Measurements from ENCODE around the gene GM2A. TPM values are rescaled to one million over a fixed set of nuclear protein-coding genes. Genes with fewer than 3 reads are reported as not detected.
"Not testable (repeated sequence)": the region's sequence is repeated elsewhere in the genome, so short reads cannot be mapped to it uniquely, and the experiment has no call there.

The GM2A gene
- total and polyA plus RNA-seq, 7 donors = 10.2 to 35.1 (median 30.3) TPM

DNA sequence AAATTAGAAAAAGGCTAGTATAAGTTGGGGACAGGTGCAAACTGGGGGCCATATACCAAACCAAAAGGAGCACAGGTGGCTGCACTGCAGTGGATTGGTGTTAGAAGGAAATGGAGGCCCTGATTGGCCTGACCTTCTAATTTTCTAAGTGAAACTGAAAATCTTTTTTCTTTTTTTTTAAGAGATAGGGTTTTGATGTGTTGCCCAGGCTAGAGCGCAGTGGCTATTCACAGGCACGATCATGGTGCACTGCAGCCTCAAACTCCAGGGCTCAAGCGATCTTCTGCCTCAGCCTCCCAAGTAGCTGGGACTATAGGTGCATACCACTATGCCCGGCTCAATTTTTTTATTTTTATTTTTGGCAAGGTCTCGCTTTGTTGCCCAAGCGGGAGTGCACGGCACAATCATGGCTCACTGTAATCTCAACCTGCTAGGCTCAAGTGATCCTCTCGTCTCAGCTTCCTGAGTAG is 19.3 kb upstream of the GM2A start:
- H3K4me1 ChIP-seq = peaks cover 0 to 33% (median 30%) of the 10 kb centered on the region in 4 donors
- no peaks in the 10 kb centered on the region for H3K9me3 ChIP-seq
- H3K27me3 ChIP-seq = no peaks in the 10 kb centered on the region
- H3K36me3 ChIP-seq = no peaks in the 10 kb centered on the region
- DNase-seq = no peak
- WGBS, 2 donors = 72 to 91% methylated on average over 8 of the region's 8 CpGs
- intact Hi-C loops (cut with DNase I) = loop anchor here (1.0 to 10.0 kb wide), 2 partner anchors 9 to 179 kb away; partner anchors contain the start of gene CCDC69
- H3K27ac ChIP-seq = peak overlapping the region; percentile 71 to 83 (median 80)
- TF ChIP-seq POLR2A (IDR thresholded peaks at IDR 0.05) (no peak), POLR2AphosphoS5 (IDR thresholded peaks at IDR 0.05) (no peak), EP300 (IDR thresholded peaks at IDR 0.05) (no peak)
- TF ChIP-seq, protein P1, sequence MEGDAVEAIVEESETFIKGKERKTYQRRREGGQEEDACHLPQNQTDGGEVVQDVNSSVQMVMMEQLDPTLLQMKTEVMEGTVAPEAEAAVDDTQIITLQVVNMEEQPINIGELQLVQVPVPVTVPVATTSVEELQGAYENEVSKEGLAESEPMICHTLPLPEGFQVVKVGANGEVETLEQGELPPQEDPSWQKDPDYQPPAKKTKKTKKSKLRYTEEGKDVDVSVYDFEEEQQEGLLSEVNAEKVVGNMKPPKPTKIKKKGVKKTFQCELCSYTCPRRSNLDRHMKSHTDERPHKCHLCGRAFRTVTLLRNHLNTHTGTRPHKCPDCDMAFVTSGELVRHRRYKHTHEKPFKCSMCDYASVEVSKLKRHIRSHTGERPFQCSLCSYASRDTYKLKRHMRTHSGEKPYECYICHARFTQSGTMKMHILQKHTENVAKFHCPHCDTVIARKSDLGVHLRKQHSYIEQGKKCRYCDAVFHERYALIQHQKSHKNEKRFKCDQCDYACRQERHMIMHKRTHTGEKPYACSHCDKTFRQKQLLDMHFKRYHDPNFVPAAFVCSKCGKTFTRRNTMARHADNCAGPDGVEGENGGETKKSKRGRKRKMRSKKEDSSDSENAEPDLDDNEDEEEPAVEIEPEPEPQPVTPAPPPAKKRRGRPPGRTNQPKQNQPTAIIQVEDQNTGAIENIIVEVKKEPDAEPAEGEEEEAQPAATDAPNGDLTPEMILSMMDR (IDR thresholded peaks at IDR 0.05) = no peak
- H3K4me3 ChIP-seq = no peak overlapping the region

DNA sequence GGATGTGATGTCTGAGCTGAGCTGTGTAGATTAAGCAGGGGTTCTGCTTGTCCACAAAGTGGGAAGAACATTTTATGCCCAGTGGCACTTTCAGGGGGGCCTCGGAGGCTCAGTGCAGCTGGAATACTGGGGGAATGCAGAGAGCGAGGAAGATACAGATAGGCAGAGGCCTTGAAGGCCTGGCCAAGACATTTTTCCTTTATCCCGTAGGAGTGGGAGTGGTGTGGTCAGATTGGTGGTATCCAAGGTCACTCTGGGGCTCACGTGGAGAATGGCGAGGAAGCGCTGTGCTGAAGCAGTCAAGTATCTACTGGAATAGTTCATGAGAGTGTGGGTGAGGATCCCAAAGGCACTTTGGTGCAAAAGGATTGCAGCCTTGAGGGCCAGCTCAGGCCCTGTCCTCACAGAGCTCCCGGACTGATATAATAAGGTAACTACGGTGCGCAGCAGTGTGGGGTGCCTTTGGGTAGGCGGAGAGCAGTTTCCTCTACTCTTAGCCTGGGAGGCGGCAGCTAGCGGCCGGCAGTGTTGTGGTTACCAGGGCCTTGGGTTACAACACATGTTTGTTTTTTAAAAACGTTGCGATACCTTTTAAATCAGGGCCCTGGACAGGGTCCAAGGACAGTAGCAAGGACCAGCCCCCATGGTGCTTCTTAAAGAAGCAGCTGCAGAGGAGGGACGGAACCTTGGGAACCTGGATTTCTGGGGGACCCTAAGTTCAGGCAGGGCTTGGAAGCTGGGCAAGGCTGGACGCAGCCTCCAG is 18.3 kb upstream of the GM2A start:
- H3K27ac ChIP-seq = peak overlapping the region; percentile 71 to 83 (median 80)
- TF ChIP-seq, protein P1 (IDR thresholded peaks at IDR 0.05) = no peak
- TF ChIP-seq POLR2AphosphoS5 (IDR thresholded peaks at IDR 0.05) (peak; percentile 28 to 63 (median 50)), EP300 (IDR thresholded peaks at IDR 0.05) (peak in 1 of 4 donors; percentile 27)
- DNase-seq = peak; percentile 96
- H3K36me3 ChIP-seq = no peaks in the 10 kb centered on the region
- intact Hi-C loops (cut with DNase I) = loop anchor here (1.0 to 10.0 kb wide), 3 partner anchors 10 to 180 kb away; partner anchors contain the start of gene CCDC69
- no peaks in the 10 kb centered on the region for H3K27me3 ChIP-seq
- H3K4me1 ChIP-seq = peaks cover 0 to 40% (median 39%) of the 10 kb centered on the region in 4 donors
- 36 to 39% methylated on average over 17 of the region's 17 CpGs for WGBS, 2 donors
- H3K9me3 ChIP-seq = no peaks in the 10 kb centered on the region
- peak overlapping the region in 3 of 4 donors; percentile 17 to 29 (median 29) for H3K4me3 ChIP-seq

DNA sequence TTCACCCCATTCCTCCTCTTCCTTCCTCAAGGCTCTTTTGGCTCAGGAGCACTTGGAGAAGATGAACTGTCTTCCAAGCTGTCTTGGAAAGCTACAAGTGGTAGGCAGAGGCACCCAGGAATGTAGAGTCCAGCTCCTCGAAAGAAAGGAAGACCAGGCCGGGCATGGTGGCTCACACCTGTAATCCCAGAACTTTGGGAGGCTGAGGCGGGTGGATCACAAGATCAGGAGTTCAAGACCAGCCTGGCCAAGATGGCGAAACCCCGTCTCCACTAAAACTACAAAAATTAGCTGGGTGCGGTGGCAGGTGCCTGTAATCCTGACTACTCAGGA is 17.8 kb upstream of the GM2A start:
- H3K27ac ChIP-seq = peak overlapping the region; percentile 71 to 83 (median 80)
- peaks cover 0 to 41% (median 39%) of the 10 kb centered on the region in 4 donors for H3K4me1 ChIP-seq
- H3K9me3 ChIP-seq, DNase-seq, H3K36me3 ChIP-seq, H3K27me3 ChIP-seq: not testable (repeated sequence)
- intact Hi-C loops (cut with DNase I) = loop anchor here (5.0 to 10.0 kb wide), 2 partner anchors 83 to 180 kb away; no protein-coding TSS in a partner anchor
- H3K4me3 ChIP-seq = peak overlapping the region in 3 of 4 donors; percentile 17 to 29 (median 29)
- 94 to 96% methylated on average over 6 of the region's 6 CpGs for WGBS, 2 donors

DNA sequence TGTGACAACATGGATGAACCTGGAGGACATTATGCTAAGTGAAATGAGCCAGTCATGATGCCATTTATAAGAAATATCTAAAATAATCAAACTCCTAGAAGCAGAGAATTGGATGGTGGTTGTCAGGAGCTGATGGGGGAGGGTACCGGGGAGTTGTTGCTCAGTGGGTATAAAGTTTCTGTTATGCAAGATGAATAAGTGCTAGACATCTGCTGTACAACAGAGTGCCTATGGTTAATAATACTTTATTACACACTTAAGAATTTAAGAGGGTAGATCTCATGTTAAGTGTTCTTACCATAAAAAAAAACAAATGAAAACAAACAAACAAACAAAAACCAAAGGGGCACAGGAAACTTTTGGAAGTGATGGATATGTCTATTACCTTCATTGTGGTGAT is 16.1 kb upstream of the GM2A start:
- WGBS, 2 donors = 93 to 98% methylated on average over 1 of the region's 1 CpG
- intact Hi-C loops (cut with DNase I) = loop anchor here (5.0 to 10.0 kb wide), 2 partner anchors 85 to 182 kb away; no protein-coding TSS in a partner anchor
- Histone ChIP-seq H3K4me1 (peaks cover 0 to 41% (median 39%) of the 10 kb centered on the region in 4 donors), H3K36me3 (no peaks in the 10 kb centered on the region), H3K4me3 (no peak overlapping the region), H3K27ac (peak overlapping the region in 2 of 4 donors; percentile 86 to 90), H3K27me3 (no peaks in the 10 kb centered on the region), H3K9me3 (no peaks in the 10 kb centered on the region)
- DNase-seq = no peak
- TF ChIP-seq EP300 (IDR thresholded peaks at IDR 0.05) (no peak), POLR2A (IDR thresholded peaks at IDR 0.05) (no peak), POLR2AphosphoS5 (IDR thresholded peaks at IDR 0.05) (no peak)
- TF ChIP-seq, protein P1 (IDR thresholded peaks at IDR 0.05) = no peak

DNA sequence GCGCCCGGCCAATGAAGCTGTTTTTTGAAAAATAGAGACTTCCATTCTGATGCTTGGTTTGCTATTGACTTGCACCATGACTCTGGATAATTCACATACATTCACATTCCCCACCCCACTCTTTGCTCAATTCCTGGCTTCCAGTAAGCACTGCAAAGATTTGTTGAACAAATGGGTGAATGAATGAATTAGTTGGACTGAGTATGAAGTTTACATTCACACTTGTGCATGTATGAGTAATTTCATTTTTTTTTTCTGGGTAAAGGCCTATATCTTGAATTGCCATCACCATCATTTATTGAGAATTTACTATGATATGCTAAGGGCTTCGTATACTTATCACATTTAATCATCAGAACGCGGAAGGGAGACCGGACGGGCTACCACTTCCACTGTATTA is 15.3 kb upstream of the GM2A start:
- no peaks in the 10 kb centered on the region for H3K9me3 ChIP-seq
- WGBS, 2 donors = 85 to 94% methylated on average over 7 of the region's 7 CpGs
- TF ChIP-seq EP300 (IDR thresholded peaks at IDR 0.05) (no peak), POLR2AphosphoS5 (IDR thresholded peaks at IDR 0.05) (no peak), POLR2A (IDR thresholded peaks at IDR 0.05) (no peak)
- TF ChIP-seq, protein P1 (IDR thresholded peaks at IDR 0.05) = no peak
- peaks cover 0 to 41% (median 39%) of the 10 kb centered on the region in 4 donors for H3K4me1 ChIP-seq
- no peaks in the 10 kb centered on the region for H3K36me3 ChIP-seq
- H3K4me3 ChIP-seq = peak overlapping the region in 1 of 4 donors; percentile 40
- intact Hi-C loops (cut with DNase I) = loop anchor here (2.0 to 10.0 kb wide), 3 partner anchors 85 to 183 kb away; no protein-coding TSS in a partner anchor
- peak; percentile 27 for DNase-seq
- H3K27me3 ChIP-seq = no peaks in the 10 kb centered on the region
- peak overlapping the region; percentile 84 to 90 (median 86) for H3K27ac ChIP-seq
